Measurements from ENCODE around the gene METTL6. TPM values are rescaled to one million over a fixed set of nuclear protein-coding genes. Genes with fewer than 3 reads are reported as not detected.
"Not testable (repeated sequence)": the region's sequence is repeated elsewhere in the genome, so short reads cannot be mapped to it uniquely, and the experiment has no call there.

Gene METTL6
- total RNA-seq, 1 donor from 2014 or later: 19.6 TPM

GRCh38 chr3:15375461-15376000 lies 51.8 kb downstream of the METTL6 start:
- DNase-seq (ENCODE audit: extremely low read depth, low read depth, low spot score): no peak

- DNase-seq (ENCODE audit: extremely low read depth, low read depth, low spot score): no peak
Observed at GRCh38 chr3:15372918-15373317, 54.4 kb downstream of the METTL6 start.

- no peak for DNase-seq (ENCODE audit: extremely low read depth, low read depth, low spot score)
Observed at GRCh38 chr3:15368561-15369135, 58.7 kb downstream of the METTL6 start.

- DNase-seq (ENCODE audit: extremely low read depth, low read depth, low spot score): no peak
Observed at GRCh38 chr3:15367059-15367458, 60.3 kb downstream of the METTL6 start.

- DNase-seq (ENCODE audit: extremely low read depth, low read depth, low spot score): not testable (repeated sequence)
Observed at GRCh38 chr3:15364078-15364477, 63.3 kb downstream of the METTL6 start.

GRCh38 chr3:15361494-15362214 lies 65.7 kb downstream of the METTL6 start:
- DNase-seq (ENCODE audit: extremely low read depth, low read depth, low spot score): no peak

- DNase-seq (ENCODE audit: extremely low read depth, low read depth, low spot score): no peak
Observed at GRCh38 chr3:15360788-15361493, 66.4 kb downstream of the METTL6 start.

Other genes starting within 250 kb of the METTL6 start
- gene CAPN7, start 221.3 kb downstream of the METTL6 start, total RNA-seq: 22.8 and 28.4 TPM in 2 replicates
- 204 and 219 TPM in 2 replicates for gene SH3BP5, start 95.0 kb downstream of the METTL6 start, total RNA-seq
- 26.4 and 28.6 TPM in 2 replicates for gene EAF1, start 54 bp upstream of the METTL6 start, total RNA-seq
- 0.05 and 2.6 TPM in 2 replicates for gene COLQ, start 94.2 kb upstream of the METTL6 start, total RNA-seq
- 17.2 and 22.9 TPM in 2 replicates for gene HACL1, start 174.0 kb upstream of the METTL6 start, total RNA-seq
- gene BTD, start 174.2 kb upstream of the METTL6 start, total RNA-seq: 24.8 and 37.6 TPM in 2 replicates

Data from glomerular endothelial cell (primary cell).